Renal pelvis (tissue), 4 donors: ENCODE data around the gene SLC44A5. TPM values are rescaled to one million over a fixed set of nuclear protein-coding genes. Genes with fewer than 3 reads are reported as not detected.
"Not testable (repeated sequence)": the region's sequence is repeated elsewhere in the genome, so short reads cannot be mapped to it uniquely, and the experiment has no call there.

Experiments used
- DNase-seq: peaks from one replicate; pipeline ENCODE4 v3.0.0-alpha.2; 2013
- polyA plus RNA-seq, 3 donors: library from polyadenylated mRNA; unstranded; fragments of 120-200 nt; gene quantifications; one replicate each; pipeline ENCODE4 v1.2.1, GENCODE V29; 2013; ENCODE audit not compliant: insufficient read length in 3 of 3

The SLC44A5 gene
- polyA plus RNA-seq, 3 donors, result 9.6 to 19.9 (median 14.2) TPM

- DNase-seq, result no peak
Observed at GRCh38 chr1:75274920-75275506, 335.9 kb downstream of the SLC44A5 start.

- no peak for DNase-seq
Observed at GRCh38 chr1:75273110-75273509, 337.8 kb downstream of the SLC44A5 start.

GRCh38 chr1:75265792-75266191, 345.1 kb downstream of the SLC44A5 start:
- peak; percentile 56 for DNase-seq

- no peak for DNase-seq
Observed at GRCh38 chr1:75264112-75264511, 346.8 kb downstream of the SLC44A5 start.

GRCh38 chr1:75263616-75264015, 347.3 kb downstream of the SLC44A5 start:
- DNase-seq, result not testable (repeated sequence)

GRCh38 chr1:75261946-75262345, 349.0 kb downstream of the SLC44A5 start:
- DNase-seq, result not testable (repeated sequence)

- no peak for DNase-seq
Observed at GRCh38 chr1:75258351-75258750, 352.6 kb downstream of the SLC44A5 start.

- no peak for DNase-seq
Observed at GRCh38 chr1:75257424-75257823, 353.5 kb downstream of the SLC44A5 start.

GRCh38 chr1:75250114-75250513, 360.8 kb downstream of the SLC44A5 start:
- DNase-seq, result not testable (repeated sequence)

- no peak for DNase-seq
Observed at GRCh38 chr1:75245239-75245638, 365.7 kb downstream of the SLC44A5 start.

GRCh38 chr1:75243124-75243523, 367.8 kb downstream of the SLC44A5 start:
- no peak for DNase-seq

- no peak for DNase-seq
Observed at GRCh38 chr1:75237316-75237715, 373.6 kb downstream of the SLC44A5 start.

- DNase-seq, result no peak
Observed at GRCh38 chr1:75234562-75234961, 376.4 kb downstream of the SLC44A5 start.

GRCh38 chr1:75233302-75233929, 377.5 kb downstream of the SLC44A5 start:
- DNase-seq, result peak; percentile 21

- no peak for DNase-seq
Observed at GRCh38 chr1:75220072-75220471, 390.8 kb downstream of the SLC44A5 start.

GRCh38 chr1:75214017-75214416, 396.9 kb downstream of the SLC44A5 start:
- no peak for DNase-seq

GRCh38 chr1:75211648-75212047, 399.3 kb downstream of the SLC44A5 start:
- DNase-seq, result no peak

GRCh38 chr1:75208862-75209261, 402.1 kb downstream of the SLC44A5 start:
- DNase-seq, result no peak

GRCh38 chr1:75203415-75204277, 407.3 kb downstream of the SLC44A5 start:
- DNase-seq, result peak; percentile 28

- no peak for DNase-seq
Observed at GRCh38 chr1:75202751-75203150, 408.2 kb downstream of the SLC44A5 start.

GRCh38 chr1:75198761-75199160, 412.2 kb downstream of the SLC44A5 start:
- DNase-seq, result no peak

GRCh38 chr1:75198163-75198562, 412.8 kb downstream of the SLC44A5 start:
- DNase-seq, result no peak

- DNase-seq, result no peak
Observed at GRCh38 chr1:75188892-75189291, 422.0 kb downstream of the SLC44A5 start.
